ENCODE measurements around the gene PRSS50. TPM values are rescaled to one million over a fixed set of nuclear protein-coding genes. Genes with fewer than 3 reads are reported as not detected.

Gene PRSS50
- total RNA-seq, 4 donors from 2014 or later, result 0.13 to 0.52 TPM; not detected in 2

GRCh38 chr3:46722443-46722842, 4.8 kb upstream of the PRSS50 start:
- no peak overlapping the region for H3K4me3 ChIP-seq (ENCODE audit: low read depth, poor library complexity, severe bottlenecking)
- WGBS, 2 donors, result 93 to 94% methylated on average over 4 to 5 of the region's 5 CpGs
- intact Hi-C loops (cut with DNase I; ENCODE audit: low total_unique reads), result no loop called here
- DNase-seq (ENCODE audit: low spot score in 2 of 2), result peak in 1 of 2 donors; percentile 36
- no peak for TF ChIP-seq POLR2A (IDR thresholded peaks at IDR 0.05)
- TF ChIP-seq, protein P1, sequence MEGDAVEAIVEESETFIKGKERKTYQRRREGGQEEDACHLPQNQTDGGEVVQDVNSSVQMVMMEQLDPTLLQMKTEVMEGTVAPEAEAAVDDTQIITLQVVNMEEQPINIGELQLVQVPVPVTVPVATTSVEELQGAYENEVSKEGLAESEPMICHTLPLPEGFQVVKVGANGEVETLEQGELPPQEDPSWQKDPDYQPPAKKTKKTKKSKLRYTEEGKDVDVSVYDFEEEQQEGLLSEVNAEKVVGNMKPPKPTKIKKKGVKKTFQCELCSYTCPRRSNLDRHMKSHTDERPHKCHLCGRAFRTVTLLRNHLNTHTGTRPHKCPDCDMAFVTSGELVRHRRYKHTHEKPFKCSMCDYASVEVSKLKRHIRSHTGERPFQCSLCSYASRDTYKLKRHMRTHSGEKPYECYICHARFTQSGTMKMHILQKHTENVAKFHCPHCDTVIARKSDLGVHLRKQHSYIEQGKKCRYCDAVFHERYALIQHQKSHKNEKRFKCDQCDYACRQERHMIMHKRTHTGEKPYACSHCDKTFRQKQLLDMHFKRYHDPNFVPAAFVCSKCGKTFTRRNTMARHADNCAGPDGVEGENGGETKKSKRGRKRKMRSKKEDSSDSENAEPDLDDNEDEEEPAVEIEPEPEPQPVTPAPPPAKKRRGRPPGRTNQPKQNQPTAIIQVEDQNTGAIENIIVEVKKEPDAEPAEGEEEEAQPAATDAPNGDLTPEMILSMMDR (IDR thresholded peaks at IDR 0.05), result no peak

DNA sequence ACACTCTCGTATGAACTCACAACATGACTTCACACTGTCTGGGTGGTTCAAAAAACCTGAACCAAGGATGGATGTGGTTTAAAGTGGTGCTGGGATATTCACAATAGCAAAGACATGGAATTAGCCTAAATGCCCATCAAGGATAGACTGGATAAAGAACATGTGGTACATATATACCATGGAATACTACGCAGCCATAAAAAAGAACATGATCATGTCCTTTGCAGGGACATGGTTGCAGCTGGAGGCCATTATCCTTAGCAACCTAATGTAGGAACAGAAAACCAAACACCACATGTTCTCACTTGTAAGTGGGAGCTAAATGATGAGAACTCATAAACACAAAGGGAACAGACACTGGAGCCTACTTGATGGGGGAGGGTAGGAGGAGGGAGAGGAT, 3.3 kb upstream of the PRSS50 start:
- WGBS, 2 donors, result 59 to 89% methylated on average over 2 of the region's 2 CpGs
- intact Hi-C loops (cut with DNase I; ENCODE audit: low total_unique reads), result no loop called here
- TF ChIP-seq, protein P1 (IDR thresholded peaks at IDR 0.05), result no peak
- TF ChIP-seq POLR2A (IDR thresholded peaks at IDR 0.05), result no peak
- H3K4me3 ChIP-seq (ENCODE audit: low read depth, poor library complexity, severe bottlenecking), result no peak overlapping the region
- no peak for DNase-seq (ENCODE audit: low spot score in 2 of 2)

GRCh38 chr3:46719735-46720271, 2.1 kb upstream of the PRSS50 start:
- intact Hi-C loops (cut with DNase I; ENCODE audit: low total_unique reads), result no loop called here
- 82 to 100% methylated on average over 4 of the region's 4 CpGs for WGBS, 2 donors
- no peak for TF ChIP-seq POLR2A (IDR thresholded peaks at IDR 0.05)
- TF ChIP-seq, protein P1 (IDR thresholded peaks at IDR 0.05), result no peak
- H3K4me3 ChIP-seq (ENCODE audit: low read depth, poor library complexity, severe bottlenecking), result no peak overlapping the region
- peak in 1 of 2 donors; percentile 49 for DNase-seq (ENCODE audit: low spot score in 2 of 2)

DNA sequence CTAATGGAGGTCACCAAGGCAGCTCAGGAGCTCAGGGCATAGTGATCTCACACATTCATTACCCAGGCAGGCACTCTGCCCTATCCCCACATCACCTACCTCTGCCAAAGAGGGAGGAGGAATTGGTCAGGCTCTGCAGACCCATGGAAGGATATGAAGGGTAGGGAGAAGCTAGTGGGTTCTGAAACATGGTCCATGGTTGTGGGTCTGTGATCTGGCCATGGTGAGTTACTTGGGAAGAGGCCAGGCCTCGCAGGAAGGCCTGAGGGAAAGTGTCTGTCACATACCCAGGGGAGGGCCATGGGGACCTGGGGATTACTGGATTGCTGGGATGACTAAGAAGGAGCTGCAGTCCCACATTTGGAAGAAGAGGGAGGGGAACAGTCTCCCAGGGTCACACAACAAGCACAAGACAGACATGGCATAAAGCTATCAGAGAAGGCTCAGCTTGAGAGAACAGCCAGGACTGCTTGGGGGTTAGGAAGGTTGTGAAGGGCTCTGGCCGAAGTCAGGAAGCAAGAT, 1.4 kb upstream of the PRSS50 start:
- DNase-seq (ENCODE audit: low spot score in 2 of 2), result peak in 1 of 2 donors; percentile 40
- WGBS, 2 donors, result 75 to 85% methylated on average over 2 of the region's 2 CpGs
- no peak overlapping the region for H3K4me3 ChIP-seq (ENCODE audit: low read depth, poor library complexity, severe bottlenecking)
- intact Hi-C loops (cut with DNase I; ENCODE audit: low total_unique reads), result no loop called here
- TF ChIP-seq, protein P1 (IDR thresholded peaks at IDR 0.05), result no peak
- TF ChIP-seq POLR2A (IDR thresholded peaks at IDR 0.05), result no peak

GRCh38 chr3:46716461-46717441, 918 bp downstream of the PRSS50 start:
- DNase-seq (ENCODE audit: low spot score in 2 of 2), result peak; percentile 8 to 73
- intact Hi-C loops (cut with DNase I; ENCODE audit: low total_unique reads), result no loop called here
- 91 to 92% methylated on average over 17 to 19 of the region's 19 CpGs for WGBS, 2 donors
- TF ChIP-seq, protein P1 (IDR thresholded peaks at IDR 0.05), result no peak
- TF ChIP-seq POLR2A (IDR thresholded peaks at IDR 0.05), result no peak
- no peak overlapping the region for H3K4me3 ChIP-seq (ENCODE audit: low read depth, poor library complexity, severe bottlenecking)
